ENCODE measurements around the gene AQP6.
A peak's percentile ranks its signal among the peaks of the same experiment; 100 is the strongest.

The AQP6 gene

DNA sequence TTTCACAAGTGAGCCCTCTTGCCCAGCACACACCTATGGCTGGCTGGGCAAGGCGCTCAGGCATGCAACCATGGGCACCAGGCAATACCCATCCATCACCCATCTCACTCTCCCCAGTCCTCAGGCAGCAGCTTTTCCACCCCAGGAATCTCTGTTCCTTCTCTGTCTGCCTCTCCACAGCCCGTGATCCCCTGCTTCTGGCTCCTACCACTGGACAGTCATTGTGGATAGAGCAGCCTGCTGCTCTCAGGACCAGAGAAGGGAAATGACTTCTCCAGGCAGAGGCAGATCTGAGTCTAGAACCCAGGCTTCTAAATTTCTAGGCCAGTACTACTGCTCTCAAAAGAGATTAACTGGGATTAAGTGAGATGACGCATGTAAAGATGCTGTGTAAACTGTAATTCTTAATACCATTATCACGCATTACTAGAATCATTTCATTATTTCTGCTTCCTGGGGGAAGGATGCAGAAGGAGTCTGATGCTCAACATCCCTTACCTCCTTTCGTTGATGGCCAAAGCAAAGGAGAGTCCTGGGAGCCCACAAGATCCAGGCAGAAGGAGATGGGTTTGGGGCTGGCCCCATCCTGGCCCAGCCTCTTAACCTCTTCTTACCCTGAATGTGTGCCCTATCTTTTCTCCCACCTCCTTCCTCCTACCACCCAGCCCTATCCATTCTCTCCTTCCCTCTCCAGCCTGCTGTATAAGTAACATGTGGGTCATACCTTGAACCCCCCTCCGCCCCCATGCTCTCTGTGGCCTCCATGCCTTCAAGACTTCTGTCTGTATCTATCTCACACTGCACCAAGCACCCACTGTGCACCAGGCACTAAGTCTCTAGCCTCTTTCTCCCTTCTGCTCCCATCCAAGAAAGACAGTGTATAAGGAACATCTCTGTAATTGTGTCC, 15.8 kb upstream of the AQP6 start:
- H3K4me3 ChIP-seq (ENCODE audit: low read length), result no peak overlapping the region
- no peak for DNase-seq (ENCODE audit: low read depth)
- TF ChIP-seq, protein P1, sequence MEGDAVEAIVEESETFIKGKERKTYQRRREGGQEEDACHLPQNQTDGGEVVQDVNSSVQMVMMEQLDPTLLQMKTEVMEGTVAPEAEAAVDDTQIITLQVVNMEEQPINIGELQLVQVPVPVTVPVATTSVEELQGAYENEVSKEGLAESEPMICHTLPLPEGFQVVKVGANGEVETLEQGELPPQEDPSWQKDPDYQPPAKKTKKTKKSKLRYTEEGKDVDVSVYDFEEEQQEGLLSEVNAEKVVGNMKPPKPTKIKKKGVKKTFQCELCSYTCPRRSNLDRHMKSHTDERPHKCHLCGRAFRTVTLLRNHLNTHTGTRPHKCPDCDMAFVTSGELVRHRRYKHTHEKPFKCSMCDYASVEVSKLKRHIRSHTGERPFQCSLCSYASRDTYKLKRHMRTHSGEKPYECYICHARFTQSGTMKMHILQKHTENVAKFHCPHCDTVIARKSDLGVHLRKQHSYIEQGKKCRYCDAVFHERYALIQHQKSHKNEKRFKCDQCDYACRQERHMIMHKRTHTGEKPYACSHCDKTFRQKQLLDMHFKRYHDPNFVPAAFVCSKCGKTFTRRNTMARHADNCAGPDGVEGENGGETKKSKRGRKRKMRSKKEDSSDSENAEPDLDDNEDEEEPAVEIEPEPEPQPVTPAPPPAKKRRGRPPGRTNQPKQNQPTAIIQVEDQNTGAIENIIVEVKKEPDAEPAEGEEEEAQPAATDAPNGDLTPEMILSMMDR (IDR thresholded peaks at IDR 0.05; ENCODE audit: insufficient read depth, low read depth, low read length, missing control alignments), result no peak

DNA sequence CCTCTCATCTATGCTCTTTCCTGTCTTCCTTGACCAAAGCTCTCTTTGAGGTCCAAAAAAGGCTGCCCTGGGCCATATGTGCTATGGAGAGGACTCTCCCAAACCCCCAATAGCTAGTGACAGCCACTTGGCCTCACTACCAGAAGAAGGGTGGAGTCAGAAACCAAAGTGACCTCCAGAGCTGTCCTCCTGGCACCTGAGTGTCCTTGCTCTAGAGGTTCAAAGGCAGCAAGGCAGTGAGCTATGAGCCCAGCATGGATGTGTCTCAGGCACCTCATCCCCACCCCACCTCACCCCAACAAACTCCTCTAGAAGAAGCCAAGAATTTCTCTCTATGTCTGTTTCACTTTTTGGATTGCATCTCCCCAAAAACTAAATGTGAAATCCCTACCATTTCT, 15.2 kb upstream of the AQP6 start:
- DNase-seq (ENCODE audit: low read depth), result no peak
- H3K4me3 ChIP-seq (ENCODE audit: low read length), result no peak overlapping the region
- TF ChIP-seq, protein P1 (IDR thresholded peaks at IDR 0.05; ENCODE audit: insufficient read depth, low read depth, low read length, missing control alignments), result no peak

DNA sequence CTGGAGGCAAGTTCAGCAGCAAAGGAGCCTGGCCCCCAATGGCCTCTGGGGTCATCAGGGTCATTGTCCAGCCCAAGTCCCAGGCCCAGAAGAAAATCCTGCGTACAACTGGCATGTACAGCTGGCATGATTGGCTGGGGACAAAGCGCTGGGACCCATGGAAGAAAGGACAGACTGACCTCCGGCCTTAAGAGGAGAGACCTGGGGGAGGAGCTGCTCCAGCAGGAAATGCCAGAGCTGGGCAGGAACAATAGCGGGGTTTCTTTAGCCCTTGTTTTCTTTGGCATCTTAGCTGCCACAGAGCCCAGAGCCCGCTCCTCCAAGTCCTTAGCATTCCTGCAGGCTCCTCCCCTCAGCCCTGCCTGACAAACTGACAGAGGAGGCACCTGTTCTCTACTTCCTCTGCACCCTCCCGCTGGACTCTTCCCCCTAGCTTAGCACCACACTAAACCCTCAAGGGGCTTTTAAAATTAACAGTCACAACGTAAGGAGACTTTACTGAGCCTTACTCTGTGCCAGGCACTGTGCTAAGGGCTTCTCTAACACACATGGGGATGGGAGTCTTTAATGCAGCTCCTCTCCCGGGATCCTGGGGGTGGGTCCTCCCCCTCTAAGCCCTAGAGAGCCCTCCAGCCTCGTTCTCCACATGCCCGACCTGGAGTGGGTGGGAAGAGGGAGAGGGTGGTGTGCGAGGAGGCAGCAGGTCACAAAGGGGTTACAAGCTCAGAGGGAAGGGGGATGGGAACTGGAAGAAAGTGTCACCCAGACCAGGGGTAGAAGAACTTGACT, 12.9 kb upstream of the AQP6 start:
- TF ChIP-seq, protein P1 (IDR thresholded peaks at IDR 0.05; ENCODE audit: insufficient read depth, low read depth, low read length, missing control alignments), result no peak
- DNase-seq (ENCODE audit: low read depth), result peak; percentile 44
- no peak overlapping the region for H3K4me3 ChIP-seq (ENCODE audit: low read length)

DNA sequence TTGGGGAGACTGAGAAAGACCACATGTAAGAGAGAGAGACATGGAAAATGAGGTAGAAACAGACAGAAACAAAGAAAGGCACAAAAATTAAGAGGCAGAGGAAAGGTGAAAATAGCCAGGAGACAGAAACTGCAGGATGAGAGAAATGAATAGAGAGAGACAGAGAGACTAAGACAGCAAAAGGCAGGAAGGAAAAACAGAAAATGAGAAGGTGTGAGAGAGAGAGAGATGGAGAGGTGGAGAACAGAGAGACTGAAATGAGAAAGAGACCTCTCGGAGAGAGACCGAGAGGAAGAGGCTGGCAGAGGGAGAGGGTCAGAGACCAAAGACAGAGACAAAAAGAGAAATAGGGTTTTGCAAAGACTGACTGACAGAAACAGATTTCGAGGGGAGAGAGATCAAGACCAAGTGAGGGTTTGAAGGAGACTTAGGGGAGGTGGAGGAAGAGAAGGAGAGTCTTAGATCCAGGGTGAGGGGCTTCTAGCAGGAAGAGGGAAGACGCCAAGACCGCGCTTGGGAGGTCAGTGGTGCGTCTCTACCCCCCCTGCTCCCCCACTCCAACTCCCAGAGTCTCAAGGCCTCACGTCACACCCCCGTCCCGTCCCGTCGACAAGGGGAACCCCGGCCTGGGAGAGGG, 12.2 kb upstream of the AQP6 start:
- TF ChIP-seq, protein P1 (IDR thresholded peaks at IDR 0.05; ENCODE audit: insufficient read depth, low read depth, low read length, missing control alignments), result no peak
- no peak for DNase-seq (ENCODE audit: low read depth)
- no peak overlapping the region for H3K4me3 ChIP-seq (ENCODE audit: low read length)

DNA sequence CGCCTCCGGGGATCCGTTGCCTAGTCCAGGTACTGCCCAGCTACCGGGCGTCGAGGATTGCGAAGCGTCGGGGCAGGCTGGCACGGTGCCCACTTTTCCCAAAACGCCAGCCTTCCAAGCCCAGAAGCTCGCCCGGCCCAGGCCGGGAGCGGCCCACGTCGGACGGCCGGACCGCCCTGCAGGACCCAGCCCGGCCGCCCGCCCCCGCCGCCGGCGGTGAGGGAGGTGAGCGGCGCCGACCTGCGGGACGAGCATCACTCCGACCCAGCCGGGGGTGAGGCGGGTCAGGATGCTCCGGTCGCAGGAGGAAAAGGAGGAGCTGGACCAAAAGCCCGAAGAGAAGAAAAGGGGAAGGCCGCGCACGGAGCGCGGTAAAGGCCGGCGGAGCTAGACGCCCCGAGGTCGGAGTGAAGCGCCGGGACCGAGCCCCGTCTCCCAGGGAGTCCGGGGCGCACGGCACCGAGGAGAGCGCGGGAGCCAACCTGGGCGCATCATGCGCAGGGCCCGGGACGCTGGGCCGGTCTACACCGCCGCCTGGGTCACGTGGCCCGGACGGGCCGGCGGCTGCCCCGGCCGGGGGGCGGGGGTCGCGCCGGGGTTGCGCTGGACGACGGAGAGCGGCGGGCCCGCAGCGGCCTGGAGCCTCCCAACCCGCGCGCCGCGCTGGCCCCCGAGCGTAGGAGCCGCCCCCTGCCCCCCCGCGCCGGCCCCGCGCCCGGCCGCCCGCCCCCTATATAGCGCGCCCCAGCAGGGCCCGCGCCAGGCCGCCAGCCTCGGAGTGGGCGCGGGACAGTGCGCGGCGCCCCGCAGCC, 11.4 kb upstream of the AQP6 start, which contains the start of gene AQP5:
Gene AQP5 (plus strand): TSS at position 762 of the 812 bp plus-strand sequence. CDS start 146 bp downstream, outside the sequence.
- H3K4me3 ChIP-seq (ENCODE audit: low read length), result no peak within 1 kb of the TSS
- DNase-seq (ENCODE audit: low read depth), result no peak
- TF ChIP-seq, protein P1 (IDR thresholded peaks at IDR 0.05; ENCODE audit: insufficient read depth, low read depth, low read length, missing control alignments), result no peak

All from epithelial cell of esophagus (primary cell).